GM19238 (cell line): ENCODE measurements around the gene EDC3.
"Not testable (repeated sequence)": the region's sequence is repeated elsewhere in the genome, so short reads cannot be mapped to it uniquely, and the experiment has no call there.

Experiments used
- DNase-seq: peaks from one replicate; pipeline ENCODE4 v3.0.0; 2011; ENCODE audit warnings: low spot score; ENCODE audit not compliant: insufficient read length

The EDC3 gene

GRCh38 chr15:74653426-74654102, 42.3 kb downstream of the EDC3 start:
- DNase-seq, result no peak

- DNase-seq, result no peak
Measured at GRCh38 chr15:74651242-74651741, 44.5 kb downstream of the EDC3 start.

- no peak for DNase-seq
Measured at GRCh38 chr15:74648051-74648842, 47.6 kb downstream of the EDC3 start.

- no peak for DNase-seq
Measured at GRCh38 chr15:74646480-74646879, 49.3 kb downstream of the EDC3 start.

- DNase-seq, result no peak
Measured at GRCh38 chr15:74643665-74644204, 52.1 kb downstream of the EDC3 start.

- no peak for DNase-seq
Measured at GRCh38 chr15:74642734-74643664, 52.8 kb downstream of the EDC3 start.

GRCh38 chr15:74642348-74642733, 53.5 kb downstream of the EDC3 start:
- no peak for DNase-seq

- DNase-seq, result no peak
Measured at GRCh38 chr15:74641151-74641550, 54.7 kb downstream of the EDC3 start.

- DNase-seq, result no peak
Measured at GRCh38 chr15:74636984-74637383, 58.8 kb downstream of the EDC3 start.

GRCh38 chr15:74635228-74635627, 60.6 kb downstream of the EDC3 start:
- DNase-seq, result peak; percentile 76

- DNase-seq, result no peak
Measured at GRCh38 chr15:74633781-74634180, 62.0 kb downstream of the EDC3 start.

GRCh38 chr15:74632601-74633000, 63.2 kb downstream of the EDC3 start:
- DNase-seq, result no peak

GRCh38 chr15:74631935-74632560, 63.8 kb downstream of the EDC3 start:
- peak; percentile 66 for DNase-seq

- DNase-seq, result no peak
Measured at GRCh38 chr15:74631408-74631807, 64.4 kb downstream of the EDC3 start.

GRCh38 chr15:74631087-74631385, 64.8 kb downstream of the EDC3 start:
- DNase-seq, result no peak

GRCh38 chr15:74630284-74631086, 65.3 kb downstream of the EDC3 start:
- no peak for DNase-seq

- DNase-seq, result not testable (repeated sequence)
Measured at GRCh38 chr15:74629696-74630095, 66.1 kb downstream of the EDC3 start.

- no peak for DNase-seq
Measured at GRCh38 chr15:74628949-74629348, 66.9 kb downstream of the EDC3 start.

- no peak for DNase-seq
Measured at GRCh38 chr15:74628199-74628598, 67.6 kb downstream of the EDC3 start.

GRCh38 chr15:74627766-74628165, 68.1 kb downstream of the EDC3 start:
- no peak for DNase-seq
